A673 (cell line): ENCODE measurements around the gene NOSIP.

Experiments
- EZH2 ChIP-seq: fragments of 200-600 bp; sonication (generic); IDR thresholded peaks from 2 replicates; pipeline ENCODE4 v1.6.1; 2017; ENCODE audit warnings: borderline replicate concordance, low read depth, mild to moderate bottlenecking, mixed read lengths, antibody characterized with exemption, low read length; ENCODE audit not compliant: poor library complexity, severe bottlenecking
- TF ChIP-seq, protein P1 (sequence below): fragments of 300-800, 200-600 bp; sonication (generic); conservative IDR thresholded peaks from 2 replicates; pipeline ENCODE4 v1.5.1; 2017; ENCODE audit warnings: low read depth, mild to moderate bottlenecking, antibody characterized with exemption, low read length, moderate library complexity, mixed read lengths

DNA sequence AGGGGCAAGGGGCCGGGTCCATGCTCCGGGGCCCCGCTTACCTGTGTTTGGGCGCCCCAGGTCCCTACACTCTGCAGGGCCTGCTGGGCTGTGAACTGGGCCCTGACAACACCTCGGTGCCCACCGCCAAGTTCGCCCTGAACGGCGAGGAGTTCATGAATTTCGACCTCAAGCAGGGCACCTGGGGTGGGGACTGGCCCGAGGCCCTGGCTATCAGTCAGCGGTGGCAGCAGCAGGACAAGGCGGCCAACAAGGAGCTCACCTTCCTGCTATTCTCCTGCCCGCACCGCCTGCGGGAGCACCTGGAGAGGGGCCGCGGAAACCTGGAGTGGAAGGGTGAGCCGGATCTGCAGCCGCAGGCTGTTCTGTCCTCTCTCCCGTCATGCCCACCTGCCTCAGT is 66.2 kb downstream of the NOSIP start:
- TF ChIP-seq, protein P1, sequence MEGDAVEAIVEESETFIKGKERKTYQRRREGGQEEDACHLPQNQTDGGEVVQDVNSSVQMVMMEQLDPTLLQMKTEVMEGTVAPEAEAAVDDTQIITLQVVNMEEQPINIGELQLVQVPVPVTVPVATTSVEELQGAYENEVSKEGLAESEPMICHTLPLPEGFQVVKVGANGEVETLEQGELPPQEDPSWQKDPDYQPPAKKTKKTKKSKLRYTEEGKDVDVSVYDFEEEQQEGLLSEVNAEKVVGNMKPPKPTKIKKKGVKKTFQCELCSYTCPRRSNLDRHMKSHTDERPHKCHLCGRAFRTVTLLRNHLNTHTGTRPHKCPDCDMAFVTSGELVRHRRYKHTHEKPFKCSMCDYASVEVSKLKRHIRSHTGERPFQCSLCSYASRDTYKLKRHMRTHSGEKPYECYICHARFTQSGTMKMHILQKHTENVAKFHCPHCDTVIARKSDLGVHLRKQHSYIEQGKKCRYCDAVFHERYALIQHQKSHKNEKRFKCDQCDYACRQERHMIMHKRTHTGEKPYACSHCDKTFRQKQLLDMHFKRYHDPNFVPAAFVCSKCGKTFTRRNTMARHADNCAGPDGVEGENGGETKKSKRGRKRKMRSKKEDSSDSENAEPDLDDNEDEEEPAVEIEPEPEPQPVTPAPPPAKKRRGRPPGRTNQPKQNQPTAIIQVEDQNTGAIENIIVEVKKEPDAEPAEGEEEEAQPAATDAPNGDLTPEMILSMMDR, result no peak
- no peak for TF ChIP-seq EZH2
